ENCODE measurements around the gene SMAD7.

The SMAD7 gene

GRCh38 chr18:48913775-48914174 lies 37.0 kb downstream of the SMAD7 start:
- no peak for DNase-seq

GRCh38 chr18:48913201-48913600 lies 37.6 kb downstream of the SMAD7 start:
- peak; percentile 48 for DNase-seq

- no peak for DNase-seq
These were observed 39.7 kb downstream of the SMAD7 start for GRCh38 chr18:48910972-48911545.

GRCh38 chr18:48909721-48910120 lies 41.0 kb downstream of the SMAD7 start:
- peak; percentile 28 for DNase-seq

GRCh38 chr18:48908916-48909315 lies 41.8 kb downstream of the SMAD7 start:
- DNase-seq: no peak

- no peak for DNase-seq
These were observed 45.3 kb downstream of the SMAD7 start for GRCh38 chr18:48905513-48905912.

GRCh38 chr18:48904847-48905394 lies 45.8 kb downstream of the SMAD7 start:
- DNase-seq: no peak

GRCh38 chr18:48904091-48904490 lies 46.7 kb downstream of the SMAD7 start:
- DNase-seq: no peak

- DNase-seq: no peak
These were observed 47.7 kb downstream of the SMAD7 start for GRCh38 chr18:48902856-48903601.

- no peak for DNase-seq
These were observed 48.5 kb downstream of the SMAD7 start for GRCh38 chr18:48902023-48902855.

- DNase-seq: no peak
These were observed 49.4 kb downstream of the SMAD7 start for GRCh38 chr18:48901145-48902022.

GRCh38 chr18:48900469-48900868 lies 50.3 kb downstream of the SMAD7 start:
- no peak for DNase-seq

GRCh38 chr18:48899558-48900174 lies 51.1 kb downstream of the SMAD7 start:
- no peak for DNase-seq

- no peak for DNase-seq
These were observed 52.2 kb downstream of the SMAD7 start for GRCh38 chr18:48898521-48898920.

- no peak for DNase-seq
These were observed 53.2 kb downstream of the SMAD7 start for GRCh38 chr18:48897531-48897930.

GRCh38 chr18:48896875-48897511 lies 53.8 kb downstream of the SMAD7 start:
- no peak for DNase-seq

GRCh38 chr18:48896326-48896874 lies 54.4 kb downstream of the SMAD7 start:
- no peak for DNase-seq

GRCh38 chr18:48894799-48895346 lies 55.9 kb downstream of the SMAD7 start:
- no peak for DNase-seq

- no peak for DNase-seq
These were observed 56.9 kb downstream of the SMAD7 start for GRCh38 chr18:48893608-48894600.

Measured in central memory CD4-positive, alpha-beta T cell (primary cell).